ENCODE results near the gene FAM174A.

Gene FAM174A

GRCh38 chr5:100535060-100536005 lies at the start of gene FAM174A:
FAM174A (plus strand) TSS chr5:100535374; CDS start chr5:100535531, 157 bp downstream.
- TF ChIP-seq, protein P1, sequence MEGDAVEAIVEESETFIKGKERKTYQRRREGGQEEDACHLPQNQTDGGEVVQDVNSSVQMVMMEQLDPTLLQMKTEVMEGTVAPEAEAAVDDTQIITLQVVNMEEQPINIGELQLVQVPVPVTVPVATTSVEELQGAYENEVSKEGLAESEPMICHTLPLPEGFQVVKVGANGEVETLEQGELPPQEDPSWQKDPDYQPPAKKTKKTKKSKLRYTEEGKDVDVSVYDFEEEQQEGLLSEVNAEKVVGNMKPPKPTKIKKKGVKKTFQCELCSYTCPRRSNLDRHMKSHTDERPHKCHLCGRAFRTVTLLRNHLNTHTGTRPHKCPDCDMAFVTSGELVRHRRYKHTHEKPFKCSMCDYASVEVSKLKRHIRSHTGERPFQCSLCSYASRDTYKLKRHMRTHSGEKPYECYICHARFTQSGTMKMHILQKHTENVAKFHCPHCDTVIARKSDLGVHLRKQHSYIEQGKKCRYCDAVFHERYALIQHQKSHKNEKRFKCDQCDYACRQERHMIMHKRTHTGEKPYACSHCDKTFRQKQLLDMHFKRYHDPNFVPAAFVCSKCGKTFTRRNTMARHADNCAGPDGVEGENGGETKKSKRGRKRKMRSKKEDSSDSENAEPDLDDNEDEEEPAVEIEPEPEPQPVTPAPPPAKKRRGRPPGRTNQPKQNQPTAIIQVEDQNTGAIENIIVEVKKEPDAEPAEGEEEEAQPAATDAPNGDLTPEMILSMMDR (conservative IDR thresholded peaks at IDR 0.05; ENCODE audit: low read depth, low read length) = no peak
- peak; percentile 87 for DNase-seq (ENCODE audit: low read depth)

GRCh38 chr5:100493996-100494395 lies 41.2 kb upstream of the FAM174A start:
- TF ChIP-seq, protein P1 (conservative IDR thresholded peaks at IDR 0.05; ENCODE audit: low read depth, low read length) = no peak
- DNase-seq (ENCODE audit: low read depth) = no peak
- no peak overlapping the region for H3K4me3 ChIP-seq (ENCODE audit: low read length)

More at GRCh38 chr5:100535060-100536005, at the start of gene FAM174A:
- peak within 1 kb of the TSS; percentile 86 for H3K4me3 ChIP-seq (ENCODE audit: low read length)

- TF ChIP-seq, protein P1 (conservative IDR thresholded peaks at IDR 0.05; ENCODE audit: low read depth, low read length) = no peak
- H3K4me3 ChIP-seq (ENCODE audit: low read length) = no peak overlapping the region
- no peak for DNase-seq (ENCODE audit: low read depth)
These were observed 38.9 kb upstream of the FAM174A start for GRCh38 chr5:100496296-100496695.

DNA sequence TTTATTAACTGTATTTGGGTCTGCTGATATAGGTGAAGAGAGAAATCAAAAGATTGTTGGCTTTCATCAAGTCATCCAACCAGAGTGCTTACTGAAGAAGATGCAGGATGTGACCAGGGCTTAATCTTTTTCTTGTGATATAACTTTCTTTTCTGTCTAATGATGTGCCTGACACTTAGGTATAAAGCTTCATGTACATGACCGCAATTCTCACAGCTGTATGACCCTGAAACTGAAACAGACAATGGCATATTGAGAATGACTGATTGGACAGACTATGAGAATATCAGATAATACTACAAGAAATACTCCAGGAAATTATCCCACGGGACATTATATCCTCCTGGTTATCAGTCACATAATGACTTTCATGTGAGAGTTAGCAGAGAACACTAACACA lies 32.5 kb upstream of the FAM174A start:
- no peak for DNase-seq (ENCODE audit: low read depth)
- TF ChIP-seq, protein P1 (conservative IDR thresholded peaks at IDR 0.05; ENCODE audit: low read depth, low read length) = no peak
- H3K4me3 ChIP-seq (ENCODE audit: low read length) = no peak overlapping the region

GRCh38 chr5:100505984-100506670 lies 29.0 kb upstream of the FAM174A start:
- TF ChIP-seq, protein P1 (conservative IDR thresholded peaks at IDR 0.05; ENCODE audit: low read depth, low read length) = peak; percentile 30
- no peak overlapping the region for H3K4me3 ChIP-seq (ENCODE audit: low read length)
- peak; percentile 81 for DNase-seq (ENCODE audit: low read depth)

GRCh38 chr5:100516285-100516684 lies 18.9 kb upstream of the FAM174A start:
- H3K4me3 ChIP-seq (ENCODE audit: low read length) = no peak overlapping the region
- DNase-seq (ENCODE audit: low read depth) = no peak
- TF ChIP-seq, protein P1 (conservative IDR thresholded peaks at IDR 0.05; ENCODE audit: low read depth, low read length) = no peak

Measured in retinal pigment epithelial cell (primary cell).